Endothelial cell of umbilical vein (primary cell): ENCODE results near the gene CD300LF.

Experiments
- CTCF ChIP-seq, 2 donors: IDR thresholded peaks; 1 replicate in 1 of 2; 2 replicates in 1 of 2; pipeline ENCODE4 v1.5.1; 2011; ENCODE audit warnings: low read length in 2 of 2, mild to moderate bottlenecking in 2 of 2, moderate library complexity in 2 of 2, control low read depth in 1 of 2, inconsistent platforms in 1 of 2, low read depth in 1 of 2; ENCODE audit not compliant: insufficient read depth in 1 of 2; ENCODE audit errors: extremely low read depth in 1 of 2
- GATA2 ChIP-seq: IDR thresholded peaks from 2 replicates; pipeline ENCODE4 v1.7.0; 2011; ENCODE audit warnings: low read depth, mild to moderate bottlenecking, moderate library complexity, mixed read lengths, low read length; ENCODE audit not compliant: insufficient read length, insufficient read depth

GRCh38 chr17:74704544-74704943 is 8.2 kb downstream of the CD300LF start:
- no peak for TF ChIP-seq CTCF (IDR thresholded peaks at IDR 0.05; ENCODE audit: extremely low read depth in 1 of 2, insufficient read depth in 1 of 2, low read depth in 1 of 2, low read length in 2 of 2)
- no peak for TF ChIP-seq GATA2
